Keratinocyte (primary cell): Measurements from ENCODE around the gene PRAMEF20.
"Not testable (repeated sequence)": the region's sequence is repeated elsewhere in the genome, so short reads cannot be mapped to it uniquely, and the experiment has no call there.

Experiments
- CTCF ChIP-seq, 3 experiments: IDR thresholded peaks in 1 of 3; conservative IDR thresholded peaks in 1 of 3; optimal IDR thresholded peaks in 1 of 3; 2 replicates in 2 of 3; 3 replicates in 1 of 3; pipeline versions ENCODE3 to v1.5.1; 2011; ENCODE audit warnings: low read length in 3 of 3, mild to moderate bottlenecking in 3 of 3, moderate library complexity in 2 of 3, control low read depth in 1 of 3, inconsistent platforms in 1 of 3; ENCODE audit not compliant: insufficient read depth in 2 of 3; ENCODE audit errors: extremely low read depth in 1 of 3
- EZH2 ChIP-seq: IDR thresholded peaks from one replicate; pipeline ENCODE4 v1.6.1; 2012; ENCODE audit warnings: inconsistent platforms, mild to moderate bottlenecking, low read length, moderate library complexity

- not testable (repeated sequence) for TF ChIP-seq CTCF (optimal IDR thresholded peaks at IDR 0.05 in 1 of 3, IDR thresholded peaks at IDR 0.05 in 1 of 3, conservative IDR thresholded peaks at IDR 0.05 in 1 of 3; ENCODE audit: extremely low read depth in 1 of 3, insufficient read depth in 2 of 3, low read length in 3 of 3); EZH2
These were observed 15.5 kb upstream of the PRAMEF20 start for GRCh38 chr1:13394761-13395160.
